SK-N-SH treated with all-trans-retinoic acid at 6 μM for 48 hours (cell line): ENCODE results near the gene MIAT.

ENCODE experiments used
- ARNTL ChIP-seq: fragments of 450-650 bp; formaldehyde crosslinking; IDR thresholded peaks from 2 replicates; pipeline ENCODE4 v1.5.0; 2020; ENCODE audit warnings: low read depth, mild to moderate bottlenecking, moderate library complexity, borderline replicate concordance
- CREB5 ChIP-seq: fragments of 250-450 bp; sonication (Bioruptor Pico); IDR thresholded peaks from 2 replicates; pipeline ENCODE4 v1.5.1; 2020; ENCODE audit warnings: low read depth, mild to moderate bottlenecking, moderate library complexity
- GLIS3 ChIP-seq: fragments of 250-450 bp; sonication (Bioruptor Pico); IDR thresholded peaks from 2 replicates; pipeline ENCODE4 v1.5.0; 2020; ENCODE audit warnings: mild to moderate bottlenecking, moderate library complexity
- PPARA ChIP-seq: fragments of 250-450 bp; sonication (Bioruptor Pico); IDR thresholded peaks from 2 replicates; pipeline ENCODE4 v1.5.0; 2020; ENCODE audit warnings: mild to moderate bottlenecking, borderline replicate concordance
- RARB ChIP-seq: fragments of 250-450 bp; sonication (Bioruptor Pico); IDR thresholded peaks from 2 replicates; pipeline ENCODE4 v1.8.0; 2021; ENCODE audit warnings: mild to moderate bottlenecking, moderate library complexity
- TOX ChIP-seq: fragments of 250-450 bp; sonication (Bioruptor Pico); IDR thresholded peaks from 2 replicates; pipeline ENCODE4 v1.8.0; 2021; ENCODE audit warnings: mild to moderate bottlenecking, moderate library complexity, borderline replicate concordance
- ZFP3 ChIP-seq: fragments of 250-450 bp; sonication (Bioruptor Pico); IDR thresholded peaks from 2 replicates; pipeline ENCODE4 v1.5.0; 2020; ENCODE audit warnings: mild to moderate bottlenecking, moderate library complexity
- ZFP30 ChIP-seq: fragments of 450-650 bp; formaldehyde crosslinking; IDR thresholded peaks from 2 replicates; pipeline ENCODE4 v1.5.0; 2022; ENCODE audit warnings: mild to moderate bottlenecking, moderate library complexity
- TF ChIP-seq, protein P1 (sequence below): fragments of 250-450 bp; sonication (Bioruptor Pico); IDR thresholded peaks from 2 replicates; pipeline ENCODE4 v1.5.0; 2020; ENCODE audit warnings: mild to moderate bottlenecking, moderate library complexity

DNA sequence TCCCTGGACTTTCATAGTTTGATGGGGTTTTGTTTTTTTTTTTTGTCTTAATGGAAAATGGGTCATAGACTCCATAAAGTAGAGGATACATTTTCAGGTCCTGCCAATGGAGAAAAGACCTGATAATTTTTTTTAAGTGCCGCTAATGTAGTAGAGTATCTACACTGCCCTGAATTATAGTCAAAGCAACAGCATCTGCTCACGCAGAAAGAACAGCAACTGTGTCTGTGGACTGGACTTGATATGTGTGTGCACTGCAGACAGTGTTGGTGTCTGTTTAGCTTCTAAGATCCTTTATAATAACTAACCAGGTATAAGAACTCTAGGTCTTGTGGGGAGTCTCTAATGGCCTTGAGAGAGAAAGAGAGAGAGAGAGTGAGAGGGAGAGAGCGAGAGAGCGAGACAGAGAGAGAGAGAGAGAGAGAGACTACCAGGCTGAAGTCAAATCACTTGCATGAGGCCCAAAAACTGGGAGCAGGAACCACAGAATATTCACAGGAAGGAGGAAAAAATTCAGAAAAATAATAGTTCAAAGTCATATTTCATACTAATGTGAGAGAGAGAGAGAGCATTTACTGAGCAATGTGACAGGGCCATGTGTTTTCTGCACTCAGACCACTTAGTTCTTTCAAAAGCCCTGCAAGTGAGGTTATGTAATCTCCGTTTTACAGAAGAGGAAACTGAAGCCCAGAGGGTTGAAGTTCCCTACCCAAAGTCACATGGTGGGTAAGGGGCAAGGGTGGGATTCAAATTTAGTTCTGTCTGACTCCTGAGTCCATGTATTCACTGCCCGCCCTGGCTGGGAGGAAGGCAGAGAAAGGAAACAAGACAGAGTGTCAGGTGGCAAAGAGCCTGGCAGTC lies 8.6 kb upstream of the MIAT start:
- TF ChIP-seq PPARA (CRISPR knock-in tag): no peak
- no peak for TF ChIP-seq TOX (CRISPR knock-in tag)
- no peak for TF ChIP-seq ARNTL (CRISPR knock-in tag)
- TF ChIP-seq, protein P1, sequence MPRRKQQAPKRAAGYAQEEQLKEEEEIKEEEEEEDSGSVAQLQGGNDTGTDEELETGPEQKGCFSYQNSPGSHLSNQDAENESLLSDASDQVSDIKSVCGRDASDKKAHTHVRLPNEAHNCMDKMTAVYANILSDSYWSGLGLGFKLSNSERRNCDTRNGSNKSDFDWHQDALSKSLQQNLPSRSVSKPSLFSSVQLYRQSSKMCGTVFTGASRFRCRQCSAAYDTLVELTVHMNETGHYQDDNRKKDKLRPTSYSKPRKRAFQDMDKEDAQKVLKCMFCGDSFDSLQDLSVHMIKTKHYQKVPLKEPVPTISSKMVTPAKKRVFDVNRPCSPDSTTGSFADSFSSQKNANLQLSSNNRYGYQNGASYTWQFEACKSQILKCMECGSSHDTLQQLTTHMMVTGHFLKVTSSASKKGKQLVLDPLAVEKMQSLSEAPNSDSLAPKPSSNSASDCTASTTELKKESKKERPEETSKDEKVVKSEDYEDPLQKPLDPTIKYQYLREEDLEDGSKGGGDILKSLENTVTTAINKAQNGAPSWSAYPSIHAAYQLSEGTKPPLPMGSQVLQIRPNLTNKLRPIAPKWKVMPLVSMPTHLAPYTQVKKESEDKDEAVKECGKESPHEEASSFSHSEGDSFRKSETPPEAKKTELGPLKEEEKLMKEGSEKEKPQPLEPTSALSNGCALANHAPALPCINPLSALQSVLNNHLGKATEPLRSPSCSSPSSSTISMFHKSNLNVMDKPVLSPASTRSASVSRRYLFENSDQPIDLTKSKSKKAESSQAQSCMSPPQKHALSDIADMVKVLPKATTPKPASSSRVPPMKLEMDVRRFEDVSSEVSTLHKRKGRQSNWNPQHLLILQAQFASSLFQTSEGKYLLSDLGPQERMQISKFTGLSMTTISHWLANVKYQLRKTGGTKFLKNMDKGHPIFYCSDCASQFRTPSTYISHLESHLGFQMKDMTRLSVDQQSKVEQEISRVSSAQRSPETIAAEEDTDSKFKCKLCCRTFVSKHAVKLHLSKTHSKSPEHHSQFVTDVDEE: no peak
- no peak for TF ChIP-seq GLIS3
- TF ChIP-seq ZFP3 (CRISPR knock-in tag): no peak
- TF ChIP-seq CREB5 (CRISPR knock-in tag): no peak
- TF ChIP-seq RARB: no peak
- no peak for TF ChIP-seq ZFP30 (CRISPR knock-in tag)
